ENCODE data around the gene ATAT1. TPM values are rescaled to one million over a fixed set of nuclear protein-coding genes. Genes with fewer than 3 reads are reported as not detected.
A peak's percentile ranks its signal among the peaks of the same experiment; 100 is the strongest.

The ATAT1 gene
- total and polyA plus RNA-seq, 9 of the 15 experiments (the other 6 are each of a cell fraction or from before 2014, with no cell fraction given), result 0.65 to 5.8 (median 1.6) TPM

- TF ChIP-seq, protein P1, sequence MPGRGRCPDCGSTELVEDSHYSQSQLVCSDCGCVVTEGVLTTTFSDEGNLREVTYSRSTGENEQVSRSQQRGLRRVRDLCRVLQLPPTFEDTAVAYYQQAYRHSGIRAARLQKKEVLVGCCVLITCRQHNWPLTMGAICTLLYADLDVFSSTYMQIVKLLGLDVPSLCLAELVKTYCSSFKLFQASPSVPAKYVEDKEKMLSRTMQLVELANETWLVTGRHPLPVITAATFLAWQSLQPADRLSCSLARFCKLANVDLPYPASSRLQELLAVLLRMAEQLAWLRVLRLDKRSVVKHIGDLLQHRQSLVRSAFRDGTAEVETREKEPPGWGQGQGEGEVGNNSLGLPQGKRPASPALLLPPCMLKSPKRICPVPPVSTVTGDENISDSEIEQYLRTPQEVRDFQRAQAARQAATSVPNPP (IDR thresholded peaks at IDR 0.05; ENCODE audit: borderline replicate concordance, insufficient read depth, insufficient read length), result no peak
- TF ChIP-seq ZFP1 (CRISPR knock-in tag; IDR thresholded peaks at IDR 0.05) (0 out of 2 replicates have a peak, but pooled peaks have one; percentile 43), JUNB (CRISPR knock-in tag; conservative IDR thresholded peaks at IDR 0.05) (no peak), RBM14 (IDR thresholded peaks at IDR 0.05; ENCODE audit: borderline replicate concordance, insufficient read depth, low read depth, low read length) (no peak), RFX5 (IDR thresholded peaks at IDR 0.05; ENCODE audit: low read depth, low read length) (no peak), SMAD3 (CRISPR knock-in tag; conservative IDR thresholded peaks at IDR 0.05) (0 out of 2 replicates have a peak, but pooled peaks have one; percentile 34), SMC3 (conservative IDR thresholded peaks at IDR 0.05; ENCODE audit: insufficient read depth, low read depth, low read length) (0 out of 2 replicates have a peak, but pooled peaks have one; percentile 2), C11orf30 (IDR thresholded peaks at IDR 0.05; ENCODE audit: low read depth) (no peak), HDGF (IDR thresholded peaks at IDR 0.05) (no peak; the same call in 1 of the 2 replicates), CTCF (IDR thresholded peaks at IDR 0.05 in 2 of 3, conservative IDR thresholded peaks at IDR 0.05 in 1 of 3; ENCODE audit: insufficient read depth in 2 of 3, low read depth in 1 of 3, low read length in 3 of 3) (peak; percentile 41 to 78 (median 65); a peak in 5 of 6 replicates), MITF (IDR thresholded peaks at IDR 0.05) (no peak), ETV6 (IDR thresholded peaks at IDR 0.05; ENCODE audit: borderline replicate concordance in 1 of 2, low read depth in 2 of 2, low read length in 1 of 2) (no peak; a peak in 1 of 4 replicates), ETV6 (CRISPR knock-in tag; IDR thresholded peaks at IDR 0.05; ENCODE audit: borderline replicate concordance) (no peak), RCOR1 (IDR thresholded peaks at IDR 0.05; ENCODE audit: borderline replicate concordance in 1 of 2, low read depth in 2 of 2, low read length in 2 of 2) (peak in 1 of 2 experiments; percentile 46; a peak in 1 of 4 replicates), MBD2 (IDR thresholded peaks at IDR 0.05; ENCODE audit: borderline replicate concordance, low read depth) (0 out of 2 replicates have a peak, but pooled peaks have one; percentile 6), TCFL5 (CRISPR knock-in tag; conservative IDR thresholded peaks at IDR 0.05) (no peak), ARID2 (IDR thresholded peaks at IDR 0.05) (peak; percentile 4; the same call in 1 of the 2 replicates)
- TF ChIP-seq, protein P2, sequence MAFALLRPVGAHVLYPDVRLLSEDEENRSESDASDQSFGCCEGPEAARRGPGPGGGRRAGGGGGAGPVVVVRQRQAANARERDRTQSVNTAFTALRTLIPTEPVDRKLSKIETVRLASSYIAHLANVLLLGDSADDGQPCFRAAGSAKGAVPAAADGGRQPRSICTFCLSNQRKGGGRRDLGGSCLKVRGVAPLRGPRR (CRISPR knock-in tag; IDR thresholded peaks at IDR 0.05), result no peak
- TF ChIP-seq, protein P3, sequence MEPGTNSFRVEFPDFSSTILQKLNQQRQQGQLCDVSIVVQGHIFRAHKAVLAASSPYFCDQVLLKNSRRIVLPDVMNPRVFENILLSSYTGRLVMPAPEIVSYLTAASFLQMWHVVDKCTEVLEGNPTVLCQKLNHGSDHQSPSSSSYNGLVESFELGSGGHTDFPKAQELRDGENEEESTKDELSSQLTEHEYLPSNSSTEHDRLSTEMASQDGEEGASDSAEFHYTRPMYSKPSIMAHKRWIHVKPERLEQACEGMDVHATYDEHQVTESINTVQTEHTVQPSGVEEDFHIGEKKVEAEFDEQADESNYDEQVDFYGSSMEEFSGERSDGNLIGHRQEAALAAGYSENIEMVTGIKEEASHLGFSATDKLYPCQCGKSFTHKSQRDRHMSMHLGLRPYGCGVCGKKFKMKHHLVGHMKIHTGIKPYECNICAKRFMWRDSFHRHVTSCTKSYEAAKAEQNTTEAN (CRISPR knock-in tag; IDR thresholded peaks at IDR 0.05), result no peak
Measured at GRCh38 chr6:30685157-30686008, 58.7 kb downstream of the ATAT1 start (continued).

Data from K562 (cell line).